Stomach (tissue), 4 donors: Measurements from ENCODE around the gene FAM219A.

Experiments
- POLR2A ChIP-seq, 4 donors: fragments of 450-650 bp; IDR thresholded peaks; one replicate each; pipeline ENCODE4 v1.6.1; 2016; ENCODE audit warnings: antibody characterized with exemption in 4 of 4, control low read depth in 2 of 4, mild to moderate bottlenecking in 1 of 4, moderate library complexity in 1 of 4
- POLR2AphosphoS5 ChIP-seq, 3 donors: sonication (generic); formaldehyde crosslinking; IDR thresholded peaks; one replicate each; pipeline ENCODE4 v1.6.1; 2016; ENCODE audit warnings: antibody characterized with exemption in 3 of 3
- TF ChIP-seq, protein P1 (sequence below), 7 experiments: fragments of 450-650 bp in 4 of 7; fragments of 200-600 bp in 3 of 7; sonication (generic) in 3 of 7; IDR thresholded peaks; one replicate each; pipeline ENCODE4 v1.5.1; 2016 to 2019; ENCODE audit warnings: antibody characterized with exemption in 7 of 7, control low read depth in 2 of 7, mild to moderate bottlenecking in 1 of 7

GRCh38 chr9:34486572-34486971 lies 28.2 kb upstream of the FAM219A start:
- TF ChIP-seq, protein P1, sequence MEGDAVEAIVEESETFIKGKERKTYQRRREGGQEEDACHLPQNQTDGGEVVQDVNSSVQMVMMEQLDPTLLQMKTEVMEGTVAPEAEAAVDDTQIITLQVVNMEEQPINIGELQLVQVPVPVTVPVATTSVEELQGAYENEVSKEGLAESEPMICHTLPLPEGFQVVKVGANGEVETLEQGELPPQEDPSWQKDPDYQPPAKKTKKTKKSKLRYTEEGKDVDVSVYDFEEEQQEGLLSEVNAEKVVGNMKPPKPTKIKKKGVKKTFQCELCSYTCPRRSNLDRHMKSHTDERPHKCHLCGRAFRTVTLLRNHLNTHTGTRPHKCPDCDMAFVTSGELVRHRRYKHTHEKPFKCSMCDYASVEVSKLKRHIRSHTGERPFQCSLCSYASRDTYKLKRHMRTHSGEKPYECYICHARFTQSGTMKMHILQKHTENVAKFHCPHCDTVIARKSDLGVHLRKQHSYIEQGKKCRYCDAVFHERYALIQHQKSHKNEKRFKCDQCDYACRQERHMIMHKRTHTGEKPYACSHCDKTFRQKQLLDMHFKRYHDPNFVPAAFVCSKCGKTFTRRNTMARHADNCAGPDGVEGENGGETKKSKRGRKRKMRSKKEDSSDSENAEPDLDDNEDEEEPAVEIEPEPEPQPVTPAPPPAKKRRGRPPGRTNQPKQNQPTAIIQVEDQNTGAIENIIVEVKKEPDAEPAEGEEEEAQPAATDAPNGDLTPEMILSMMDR (IDR thresholded peaks at IDR 0.05), result no peak
- no peak for TF ChIP-seq POLR2A (IDR thresholded peaks at IDR 0.05)
- TF ChIP-seq POLR2AphosphoS5 (IDR thresholded peaks at IDR 0.05), result no peak
